H9 (cell line): Measurements from ENCODE around the gene TIMM22. TPM values are rescaled to one million over a fixed set of nuclear protein-coding genes. Genes with fewer than 3 reads are reported as not detected.

Source experiments
- DNase-seq: peaks from one replicate; pipeline ENCODE4 v3.0.0-alpha.2; 2017
- H2AFZ ChIP-seq: one replicate; pipeline ENCODE4 v1.6.1; 2013; ENCODE audit warnings: mild to moderate bottlenecking, low read length, control low read depth, moderate library complexity
- H2AK5ac ChIP-seq: 2 replicates; pipeline ENCODE4 v1.6.1; 2013; ENCODE audit warnings: low read length, control low read depth, mixed read lengths; ENCODE audit not compliant: insufficient read length
- H2BK120ac ChIP-seq: one replicate; pipeline ENCODE4 v1.6.1; 2013; ENCODE audit warnings: low read depth, mild to moderate bottlenecking, low read length, control low read depth, inconsistent platforms; ENCODE audit not compliant: poor library complexity, severe bottlenecking
- H2BK12ac ChIP-seq: 2 replicates; pipeline ENCODE4 v1.6.1; 2013; ENCODE audit warnings: low read length, control low read depth, mixed read lengths, low read depth; ENCODE audit not compliant: insufficient read length
- H2BK15ac ChIP-seq: 2 replicates; pipeline ENCODE4 v1.6.1; 2013; ENCODE audit warnings: low read depth, low read length, control low read depth
- H2BK20ac ChIP-seq: one replicate; pipeline ENCODE4 v1.6.1; 2013; ENCODE audit warnings: low read depth, mild to moderate bottlenecking, low read length, control low read depth, inconsistent platforms; ENCODE audit not compliant: poor library complexity, severe bottlenecking
- H2BK5ac ChIP-seq: 2 replicates; pipeline ENCODE4 v1.6.1; 2013; ENCODE audit warnings: low read length, control low read depth, mixed read lengths; ENCODE audit not compliant: insufficient read length
- H3K14ac ChIP-seq: 2 replicates; pipeline ENCODE4 v1.6.1; 2013; ENCODE audit warnings: low read length, control low read depth; ENCODE audit not compliant: insufficient read depth
- H3K18ac ChIP-seq: 2 replicates; pipeline ENCODE4 v1.6.1; 2013; ENCODE audit warnings: low read depth, mild to moderate bottlenecking, mixed read lengths, low read length, control low read depth; ENCODE audit not compliant: insufficient read length
- H3K23ac ChIP-seq: 2 replicates; pipeline ENCODE4 v1.6.1; 2013; ENCODE audit warnings: low read length, control low read depth, mixed read lengths, low read depth; ENCODE audit not compliant: insufficient read length
- H3K23me2 ChIP-seq: 2 replicates; pipeline ENCODE4 v1.6.1; 2013; ENCODE audit warnings: low read depth, mild to moderate bottlenecking, mixed read lengths, low read length, control low read depth; ENCODE audit not compliant: insufficient read length, poor library complexity, severe bottlenecking
- H3K27ac ChIP-seq: 2 replicates; pipeline ENCODE4 v1.5.1; 2013; ENCODE audit warnings: low read length, control low read depth, mixed read lengths, low read depth; ENCODE audit not compliant: insufficient read length
- H3K27me3 ChIP-seq: 2 replicates; pipeline ENCODE4 v1.6.1; 2013; ENCODE audit warnings: low read length, control low read depth, inconsistent platforms; ENCODE audit not compliant: insufficient read depth
- H3K4ac ChIP-seq: 2 replicates; pipeline ENCODE4 v1.6.1; 2013; ENCODE audit warnings: low read depth, mild to moderate bottlenecking, control low read depth, inconsistent platforms, low read length, moderate library complexity
- H3K4me1 ChIP-seq: 2 replicates; pipeline ENCODE4 v1.6.1; 2013; ENCODE audit warnings: low read length, control low read depth, inconsistent platforms; ENCODE audit not compliant: insufficient read depth
- H3K4me2 ChIP-seq: 2 replicates; pipeline ENCODE4 v1.6.1; 2013; ENCODE audit warnings: low read length, control low read depth, mixed read lengths; ENCODE audit not compliant: insufficient read length, insufficient read depth
- H3K56ac ChIP-seq: 2 replicates; pipeline ENCODE4 v1.6.1; 2013; ENCODE audit warnings: low read depth, mild to moderate bottlenecking, mixed read lengths, low read length, control low read depth; ENCODE audit not compliant: insufficient read length
- H3K79me1 ChIP-seq: 2 replicates; pipeline ENCODE4 v1.6.1; 2013; ENCODE audit warnings: low read depth, mild to moderate bottlenecking, moderate library complexity, low read length, control low read depth, inconsistent platforms; ENCODE audit not compliant: insufficient read depth, poor library complexity, severe bottlenecking
- H3K79me2 ChIP-seq: 2 replicates; pipeline ENCODE4 v1.6.1; 2013; ENCODE audit warnings: low read length, control low read depth, inconsistent platforms; ENCODE audit not compliant: insufficient read depth
- H3K9ac ChIP-seq: 2 replicates; pipeline ENCODE4 v1.6.1; 2013; ENCODE audit warnings: low read length, control low read depth, mixed read lengths; ENCODE audit not compliant: insufficient read length; ENCODE audit errors: extremely low read depth
- H3K9me3 ChIP-seq: one replicate; pipeline ENCODE4 v1.6.1; 2013; ENCODE audit warnings: low read depth, low read length, inconsistent platforms; ENCODE audit not compliant: control insufficient read depth
- H3T11ph ChIP-seq: one replicate; pipeline ENCODE4 v1.6.1; 2013; ENCODE audit warnings: mild to moderate bottlenecking, low read length, control low read depth, inconsistent platforms
- H4K20me1 ChIP-seq: one replicate; pipeline ENCODE4 v1.6.1; 2013; ENCODE audit not compliant: control insufficient read depth, insufficient read length, insufficient read depth
- H4K5ac ChIP-seq: 2 replicates; pipeline ENCODE4 v1.6.1; 2013; ENCODE audit warnings: low read depth, mild to moderate bottlenecking, mixed read lengths, low read length, control low read depth; ENCODE audit not compliant: insufficient read length
- H4K8ac ChIP-seq: replicated peaks from 2 replicates; pipeline ENCODE4 v1.6.1; 2013; ENCODE audit warnings: low read length, control low read depth, mixed read lengths, low read depth; ENCODE audit not compliant: insufficient read length
- H4K91ac ChIP-seq: 2 replicates; pipeline ENCODE4 v1.6.1; 2013; ENCODE audit warnings: low read depth, mild to moderate bottlenecking, moderate library complexity, mixed read lengths, low read length, control low read depth; ENCODE audit not compliant: insufficient read length
- H3K27ac Mint-ChIP-seq, 3 experiments: 2 replicates in 2 of 3; 3 replicates in 1 of 3; pipeline ENCODE4 v1.8.0; 2020 to 2021; ENCODE audit warnings: mixed read lengths in 3 of 3, mild to moderate bottlenecking in 1 of 3, moderate library complexity in 1 of 3
- H3K27me3 Mint-ChIP-seq: 2 replicates; pipeline ENCODE4 v1.8.0; 2021; ENCODE audit warnings: low read depth, mild to moderate bottlenecking, moderate library complexity, mixed read lengths
- H3K36me3 Mint-ChIP-seq, 3 experiments: 2 replicates in 2 of 3; 3 replicates in 1 of 3; pipeline ENCODE4 v1.8.0; 2020 to 2021; ENCODE audit warnings: low read depth in 3 of 3, mixed read lengths in 3 of 3; ENCODE audit not compliant: insufficient read depth in 1 of 3
- H3K4me1 Mint-ChIP-seq, 2 experiments: 2 replicates each; pipeline ENCODE4 v1.8.0; 2020; ENCODE audit warnings: mixed read lengths in 2 of 2
- H3K4me3 Mint-ChIP-seq, 2 experiments: 2 replicates in 1 of 2; 3 replicates in 1 of 2; pipeline ENCODE4 v1.8.0; 2020 to 2021; ENCODE audit warnings: mild to moderate bottlenecking in 2 of 2, mixed read lengths in 2 of 2, moderate library complexity in 1 of 2
- H3K9me3 Mint-ChIP-seq, 2 experiments: 2 replicates in 1 of 2; 3 replicates in 1 of 2; pipeline ENCODE4 v1.8.0; 2020; ENCODE audit warnings: mild to moderate bottlenecking in 2 of 2, mixed read lengths in 2 of 2, moderate library complexity in 1 of 2
- CTCF ChIP-seq: fragments of 200-600 bp; sonication (generic); conservative IDR thresholded peaks from 3 replicates; pipeline ENCODE4 v1.8.0; 2021; ENCODE audit warnings: antibody characterized with exemption, mild to moderate bottlenecking
- whole genome bisulfite sequencing: extraction: QIAGEN DNeasy Blood & Tissue Kit; methylation state at CpG from one replicate; pipeline ENCODE4 v1.1.7; 2013; ENCODE audit warnings: missing lambda C conversion rate, low lambda C conversion rate, mixed read lengths; ENCODE audit not compliant: insufficient read length; ENCODE audit errors: extremely low coverage; 5-methylcytosine and 5-hydroxymethylcytosine counted together
- total RNA-seq: library from RNA; stranded (reverse); gene quantifications from 2 replicates; pipeline ENCODE4 v1.2.1, GENCODE V29; 2021

Gene TIMM22
- total RNA-seq, 1 experiment from 2014 or later: 23.0 TPM

GRCh38 chr17:986322-986929 lies 10.5 kb upstream of the TIMM22 start:
- H3K4ac ChIP-seq: no peak overlapping the region
- no peak overlapping the region for H2AK5ac ChIP-seq
- no peak overlapping the region for H4K5ac ChIP-seq
- H4K91ac ChIP-seq: no peak overlapping the region
- H3K23me2 ChIP-seq: no peaks in the 10 kb centered on the region
- no peak overlapping the region for H2BK120ac ChIP-seq
- H2AFZ ChIP-seq: no peak overlapping the region
- no peak overlapping the region for H3K9ac ChIP-seq
- no peak for TF ChIP-seq CTCF
- no peak overlapping the region; the same call in 1 of the 2 replicates for H3K14ac ChIP-seq
- no peaks in the 10 kb centered on the region for H3K9me3 ChIP-seq
- no peak overlapping the region for H2BK5ac ChIP-seq
- H3K36me3 Mint-ChIP-seq: no peaks in the 10 kb centered on the region
- no peak overlapping the region for H3T11ph ChIP-seq
- no peaks in the 10 kb centered on the region; the same call in 1 of the 2 replicates for H3K79me2 ChIP-seq
- DNase-seq: no peak
- no peak overlapping the region for H3K23ac ChIP-seq
- no CpG with 5 or more reads among the region's 6 CpGs for WGBS
- no peak overlapping the region for H3K18ac ChIP-seq
- no peaks in the 10 kb centered on the region for H3K9me3 Mint-ChIP-seq
- H4K8ac ChIP-seq: no peak overlapping the region
- H3K4me1 Mint-ChIP-seq: no peaks in the 10 kb centered on the region
- H2BK12ac ChIP-seq: no peak overlapping the region
- no peak overlapping the region for H3K4me2 ChIP-seq
- no peaks in the 10 kb centered on the region for H3K79me1 ChIP-seq
- H3K27ac ChIP-seq: no peak overlapping the region
- no peak overlapping the region; a peak in 1 of 7 replicates for H3K27ac Mint-ChIP-seq
- peaks cover 7% of the 10 kb centered on the region for H3K27me3 Mint-ChIP-seq
- no peak overlapping the region for H2BK15ac ChIP-seq
- no peaks in the 10 kb centered on the region for H3K4me1 ChIP-seq
- H3K56ac ChIP-seq: no peak overlapping the region
- no peaks in the 10 kb centered on the region for H4K20me1 ChIP-seq
- H3K27me3 ChIP-seq: no peaks in the 10 kb centered on the region
- H2BK20ac ChIP-seq: no peak overlapping the region
- no peak overlapping the region for H3K4me3 Mint-ChIP-seq
